MM.1S (cell line): Measurements from ENCODE around the gene ARRDC2.

ENCODE experiments used
- DNase-seq: peaks from one replicate; pipeline ENCODE4 v3.0.0-alpha.2; 2015
- H2AFZ ChIP-seq: fragments of 300-600 bp; sonication (generic); 2 replicates; pipeline ENCODE4 v1.6.0; 2016; ENCODE audit warnings: antibody characterized with exemption, low read length
- H3F3A ChIP-seq: fragments of 300-600 bp; sonication (generic); 2 replicates; pipeline ENCODE4 v1.6.1; 2016; ENCODE audit warnings: mild to moderate bottlenecking, antibody characterized with exemption, low read length, moderate library complexity, mixed read lengths; ENCODE audit not compliant: insufficient read depth
- H3K27ac ChIP-seq: fragments of 300-600 bp; sonication (generic); 2 replicates; pipeline ENCODE4 v1.5.1; 2016; ENCODE audit warnings: mild to moderate bottlenecking, low read length
- H3K27me3 ChIP-seq: fragments of 300-600 bp; sonication (generic); replicated peaks from 2 replicates; pipeline ENCODE4 v1.6.0; 2016; ENCODE audit warnings: low read length; ENCODE audit not compliant: insufficient read depth
- H3K36me3 ChIP-seq: fragments of 300-600 bp; sonication (generic); replicated peaks from 2 replicates; pipeline ENCODE4 v1.6.1; 2016; ENCODE audit warnings: mild to moderate bottlenecking, low read length, mixed read lengths; ENCODE audit not compliant: insufficient read depth
- H3K4me1 ChIP-seq: fragments of 300-600 bp; sonication (generic); 2 replicates; pipeline ENCODE4 v1.6.1; 2016; ENCODE audit warnings: low read length, mixed read lengths
- H3K4me2 ChIP-seq: fragments of 300-600 bp; sonication (generic); 2 replicates; pipeline ENCODE4 v1.6.0; 2016; ENCODE audit warnings: low read depth, low read length
- H3K4me3 ChIP-seq: fragments of 300-600 bp; sonication (generic); 2 replicates; pipeline ENCODE4 v1.5.1; 2016; ENCODE audit warnings: low read length, mixed read lengths
- H3K79me2 ChIP-seq: fragments of 300-600 bp; sonication (generic); 2 replicates; pipeline ENCODE4 v1.6.1; 2016; ENCODE audit warnings: mixed run types, low read length, mixed read lengths
- H3K9ac ChIP-seq: fragments of 300-600 bp; sonication (generic); 2 replicates; pipeline ENCODE4 v1.6.1; 2016; ENCODE audit warnings: low read length, mixed read lengths
- H3K9me2 ChIP-seq: fragments of 300-600 bp; sonication (generic); replicated peaks from 2 replicates; pipeline ENCODE4 v1.6.1; 2016; ENCODE audit warnings: mild to moderate bottlenecking, low read length, mixed read lengths; ENCODE audit not compliant: insufficient read depth
- H3K9me3 ChIP-seq: fragments of 300-600 bp; sonication (generic); replicated peaks from 2 replicates; pipeline ENCODE4 v1.6.1; 2016; ENCODE audit warnings: mild to moderate bottlenecking, low read length, mixed read lengths; ENCODE audit not compliant: insufficient read depth
- H4K20me1 ChIP-seq: fragments of 300-600 bp; sonication (generic); 2 replicates; pipeline ENCODE4 v1.6.1; 2016; ENCODE audit warnings: mild to moderate bottlenecking, low read length, moderate library complexity, mixed read lengths; ENCODE audit not compliant: insufficient read depth
- EZH2 ChIP-seq: fragments of 300-600 bp; sonication (generic); optimal IDR thresholded peaks from 2 replicates; pipeline ENCODE3; 2017; ENCODE audit warnings: low read depth, mild to moderate bottlenecking, antibody characterized with exemption, low read length, mixed read lengths
- EZH2phosphoT487 ChIP-seq: fragments of 300-600 bp; sonication (generic); IDR thresholded peaks from 2 replicates; pipeline ENCODE4 v1.6.1; 2018; ENCODE audit warnings: antibody characterized with exemption, low read length
- TF ChIP-seq, protein P1 (sequence below): fragments of 300-600 bp; sonication (generic); IDR thresholded peaks from 2 replicates; pipeline ENCODE4 v1.5.1; 2016; ENCODE audit warnings: antibody characterized with exemption, low read length, mixed read lengths

The ARRDC2 gene

DNA sequence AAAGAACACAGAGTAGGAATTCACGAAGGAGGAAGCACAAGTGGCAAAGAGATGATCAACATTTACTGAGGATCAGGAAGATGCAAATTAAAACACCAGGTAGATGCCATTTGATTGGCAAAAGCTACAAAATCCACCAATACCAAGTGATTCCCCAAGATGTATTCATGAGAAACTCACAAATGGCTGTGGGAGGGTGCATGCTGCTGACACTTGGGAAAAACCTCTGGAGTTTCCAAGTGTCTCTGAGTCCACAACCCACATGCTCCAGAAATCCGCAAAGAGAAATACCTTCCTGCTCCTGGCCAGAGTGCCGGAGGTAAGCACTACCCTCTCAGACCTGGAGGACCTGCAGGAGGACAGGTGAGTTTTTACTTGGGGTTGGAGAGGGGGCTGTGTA, 35.7 kb downstream of the ARRDC2 start:
- DNase-seq, result no peak
- TF ChIP-seq EZH2 (no peak), EZH2phosphoT487 (no peak)
- TF ChIP-seq, protein P1, sequence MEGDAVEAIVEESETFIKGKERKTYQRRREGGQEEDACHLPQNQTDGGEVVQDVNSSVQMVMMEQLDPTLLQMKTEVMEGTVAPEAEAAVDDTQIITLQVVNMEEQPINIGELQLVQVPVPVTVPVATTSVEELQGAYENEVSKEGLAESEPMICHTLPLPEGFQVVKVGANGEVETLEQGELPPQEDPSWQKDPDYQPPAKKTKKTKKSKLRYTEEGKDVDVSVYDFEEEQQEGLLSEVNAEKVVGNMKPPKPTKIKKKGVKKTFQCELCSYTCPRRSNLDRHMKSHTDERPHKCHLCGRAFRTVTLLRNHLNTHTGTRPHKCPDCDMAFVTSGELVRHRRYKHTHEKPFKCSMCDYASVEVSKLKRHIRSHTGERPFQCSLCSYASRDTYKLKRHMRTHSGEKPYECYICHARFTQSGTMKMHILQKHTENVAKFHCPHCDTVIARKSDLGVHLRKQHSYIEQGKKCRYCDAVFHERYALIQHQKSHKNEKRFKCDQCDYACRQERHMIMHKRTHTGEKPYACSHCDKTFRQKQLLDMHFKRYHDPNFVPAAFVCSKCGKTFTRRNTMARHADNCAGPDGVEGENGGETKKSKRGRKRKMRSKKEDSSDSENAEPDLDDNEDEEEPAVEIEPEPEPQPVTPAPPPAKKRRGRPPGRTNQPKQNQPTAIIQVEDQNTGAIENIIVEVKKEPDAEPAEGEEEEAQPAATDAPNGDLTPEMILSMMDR, result no peak
- Histone ChIP-seq H3K4me2 (no peak overlapping the region), H3K9ac (no peak overlapping the region), H4K20me1 (no peaks in the 10 kb centered on the region), H3K4me1 (peaks cover 11% of the 10 kb centered on the region), H2AFZ (no peak overlapping the region), H3K4me3 (no peak overlapping the region), H3K27me3 (peaks cover 91% of the 10 kb centered on the region), H3K27ac (no peak overlapping the region), H3K36me3 (no peaks in the 10 kb centered on the region), H3K9me2 (no peaks in the 10 kb centered on the region), H3K79me2 (no peaks in the 10 kb centered on the region), H3F3A (no peaks in the 10 kb centered on the region), H3K9me3 (no peaks in the 10 kb centered on the region)

DNA sequence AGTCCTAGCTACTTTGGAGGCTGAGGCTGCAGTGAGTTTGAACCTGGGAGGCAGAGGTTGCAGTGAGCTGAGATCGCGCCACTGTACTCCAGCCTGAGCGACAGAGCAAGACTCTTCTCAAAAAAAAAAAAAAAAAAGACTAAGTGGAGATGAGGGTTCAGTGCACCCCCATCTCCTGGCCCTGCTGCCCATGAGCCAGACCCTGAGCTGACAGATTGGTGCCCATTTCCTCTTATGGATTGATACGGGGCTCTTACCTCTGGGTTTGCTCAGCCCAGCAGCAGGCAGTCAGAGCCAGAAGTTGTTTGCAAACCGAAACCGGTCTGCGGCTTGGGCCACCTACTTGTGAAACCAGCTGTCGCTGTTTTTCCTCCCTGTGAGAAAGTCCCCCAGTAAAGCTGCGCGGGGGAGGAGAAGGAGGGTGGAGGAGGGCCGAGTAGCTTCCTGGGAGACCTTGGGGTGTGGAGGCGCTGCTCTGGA, 36.9 kb downstream of the ARRDC2 start:
- H3F3A ChIP-seq, result no peaks in the 10 kb centered on the region
- H3K27me3 ChIP-seq, result peaks cover 92% of the 10 kb centered on the region
- no peaks in the 10 kb centered on the region for H3K36me3 ChIP-seq
- H3K9ac ChIP-seq, result no peak overlapping the region
- peaks cover 11% of the 10 kb centered on the region for H3K4me1 ChIP-seq
- no peak overlapping the region for H2AFZ ChIP-seq
- H3K4me2 ChIP-seq, result peak overlapping the region; percentile 44; the same call in 1 of the 2 replicates
- TF ChIP-seq EZH2phosphoT487 (no peak), EZH2 (no peak)
- TF ChIP-seq, protein P1, result no peak
- no peak overlapping the region for H3K4me3 ChIP-seq
- H4K20me1 ChIP-seq, result no peaks in the 10 kb centered on the region
- peak; percentile 93 for DNase-seq
- no peaks in the 10 kb centered on the region for H3K9me3 ChIP-seq
- peak overlapping the region; percentile 0; the same call in 1 of the 2 replicates for H3K27ac ChIP-seq
- H3K9me2 ChIP-seq, result no peaks in the 10 kb centered on the region
- H3K79me2 ChIP-seq, result no peaks in the 10 kb centered on the region

DNA sequence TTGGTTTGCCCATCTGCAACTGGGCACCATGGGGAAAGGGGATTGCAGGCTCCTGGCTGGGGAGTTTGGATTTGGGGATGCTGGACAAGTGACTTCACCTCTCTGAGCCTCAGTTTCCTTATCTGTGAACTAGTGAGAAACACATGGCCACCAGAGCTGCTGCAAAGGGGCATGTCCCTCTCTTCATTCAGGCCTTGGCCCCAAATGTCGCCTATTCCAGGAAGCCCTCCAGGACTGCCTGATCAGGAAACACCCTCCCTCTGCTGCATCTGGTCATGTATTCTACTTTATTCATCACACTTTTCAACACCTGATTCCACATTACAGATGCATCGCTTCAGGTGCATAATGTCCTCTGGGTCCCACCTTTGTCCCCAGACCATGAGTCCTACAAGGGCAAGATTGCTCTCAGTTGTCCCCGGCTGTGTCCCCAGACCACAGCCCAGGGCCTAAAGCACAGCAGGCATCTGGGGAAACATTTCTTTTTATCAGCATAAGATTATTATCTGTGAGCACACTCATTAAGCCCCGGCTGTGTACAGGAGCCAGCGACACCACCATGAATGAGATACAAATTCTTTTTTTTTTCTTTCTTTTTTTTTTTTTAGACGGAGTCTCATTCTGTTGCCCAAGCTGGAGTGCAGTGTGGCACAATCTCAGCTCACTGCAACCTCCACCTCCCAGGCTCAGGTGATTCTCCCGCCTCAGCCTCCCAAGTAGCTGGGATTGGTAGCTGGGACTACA, 37.5 kb downstream of the ARRDC2 start:
- no peaks in the 10 kb centered on the region for H3K9me3 ChIP-seq
- H3K9ac ChIP-seq, result no peak overlapping the region
- H3F3A ChIP-seq, result no peaks in the 10 kb centered on the region
- H3K9me2 ChIP-seq, result no peaks in the 10 kb centered on the region
- peak overlapping the region; percentile 44; the same call in 1 of the 2 replicates for H3K4me2 ChIP-seq
- H3K4me1 ChIP-seq, result peaks cover 11% of the 10 kb centered on the region
- no peak overlapping the region for H2AFZ ChIP-seq
- H3K27ac ChIP-seq, result no peak overlapping the region
- H4K20me1 ChIP-seq, result no peaks in the 10 kb centered on the region
- H3K79me2 ChIP-seq, result no peaks in the 10 kb centered on the region
- peak; percentile 15 for DNase-seq
- H3K27me3 ChIP-seq, result peaks cover 93% of the 10 kb centered on the region
- H3K4me3 ChIP-seq, result no peak overlapping the region
- TF ChIP-seq EZH2 (no peak), EZH2phosphoT487 (no peak)
- TF ChIP-seq, protein P1, result no peak
- H3K36me3 ChIP-seq, result no peaks in the 10 kb centered on the region
